ENCODE measurements around the gene PROK1.

GRCh38 chr1:110493059-110493699 lies 42.2 kb downstream of the PROK1 start:
- no peak for TF ChIP-seq EP300 (IDR thresholded peaks at IDR 0.05)
- TF ChIP-seq POLR2A (IDR thresholded peaks at IDR 0.05), result no peak
